Measurements from ENCODE around the gene KCNMA1. TPM values are rescaled to one million over a fixed set of nuclear protein-coding genes. Genes with fewer than 3 reads are reported as not detected.

Gene KCNMA1
- total and polyA plus RNA-seq, 2 donors (not counting 1 experiment from before 2014, with no cell fraction given): 0.82 to 3.1 TPM

GRCh38 chr10:77006836-77007511 is 630.6 kb downstream of the KCNMA1 start:
- intact Hi-C loops (cut with micrococcal nuclease): no loop called here
- Histone ChIP-seq H3K9ac (ENCODE audit: low read length) (no peak overlapping the region), H3K27ac (ENCODE audit: low read length in 2 of 2) (no peak overlapping the region), H3K27me3 (replicated peaks in 1 of 4; ENCODE audit: control extremely low read depth in 1 of 4, control insufficient read depth in 3 of 4, insufficient read depth in 4 of 4, low read length in 3 of 4) (no peaks in the 10 kb centered on the region), H3K36me3 (replicated peaks in 1 of 2; ENCODE audit: control extremely low read depth in 1 of 2, control insufficient read depth in 1 of 2, extremely low read depth in 1 of 2, insufficient read depth in 2 of 2, low read length in 1 of 2) (no peaks in the 10 kb centered on the region), H3K9me3 (ENCODE audit: control extremely low read depth in 1 of 3, control insufficient read depth in 2 of 3, insufficient read depth in 1 of 3, low read length in 2 of 3) (no peaks in the 10 kb centered on the region), H3K79me2 (ENCODE audit: control insufficient read depth, insufficient read depth, low read length) (no peaks in the 10 kb centered on the region), H3K4me1 (ENCODE audit: control insufficient read depth in 2 of 2, insufficient read depth in 2 of 2, low read length in 2 of 2) (peaks cover 3 to 25% of the 10 kb centered on the region in 2 donors), H4K20me1 (ENCODE audit: control insufficient read depth, insufficient read depth, low read length, poor library complexity, severe bottlenecking) (no peaks in the 10 kb centered on the region), H2AFZ (ENCODE audit: insufficient read depth, low read depth, low read length, poor library complexity, severe bottlenecking) (no peak overlapping the region), H3K4me3 (ENCODE audit: control extremely low read depth in 1 of 5, extremely low read depth in 1 of 5, insufficient read depth in 1 of 5, low read depth in 2 of 5, low read length in 4 of 5) (no peak overlapping the region), H3K4me2 (replicated peaks; ENCODE audit: low read depth, low read length, poor library complexity, severe bottlenecking) (no peak overlapping the region)
- Mint-ChIP-seq H3K27ac (no peak overlapping the region), H3K4me3 (no peak overlapping the region), H3K4me1 (peaks cover 25% of the 10 kb centered on the region), H3K27me3 (no peaks in the 10 kb centered on the region), H3K9me3 (ENCODE audit: insufficient read depth) (peaks cover 2% of the 10 kb centered on the region)
- no CpG with 5 or more reads among the region's 2 CpGs for WGBS (ENCODE audit: insufficient coverage)
- ATAC-seq (ENCODE audit: low read depth) (no peak), DNase-seq (no peak)
- CTCF ChIA-PET: interaction anchor here (0.7 to 2.5 kb wide), 4 partner anchors 10 to 15 kb away, joined by 3 to 15 read pairs (median 4); no protein-coding TSS in a partner anchor
- POLR2A ChIA-PET: no interaction called here
- TF ChIP-seq EZH2 (IDR thresholded peaks at IDR 0.05; ENCODE audit: borderline replicate concordance, insufficient read depth, low read depth, low read length, poor library complexity, severe bottlenecking): no peak
- TF ChIP-seq, protein P1, sequence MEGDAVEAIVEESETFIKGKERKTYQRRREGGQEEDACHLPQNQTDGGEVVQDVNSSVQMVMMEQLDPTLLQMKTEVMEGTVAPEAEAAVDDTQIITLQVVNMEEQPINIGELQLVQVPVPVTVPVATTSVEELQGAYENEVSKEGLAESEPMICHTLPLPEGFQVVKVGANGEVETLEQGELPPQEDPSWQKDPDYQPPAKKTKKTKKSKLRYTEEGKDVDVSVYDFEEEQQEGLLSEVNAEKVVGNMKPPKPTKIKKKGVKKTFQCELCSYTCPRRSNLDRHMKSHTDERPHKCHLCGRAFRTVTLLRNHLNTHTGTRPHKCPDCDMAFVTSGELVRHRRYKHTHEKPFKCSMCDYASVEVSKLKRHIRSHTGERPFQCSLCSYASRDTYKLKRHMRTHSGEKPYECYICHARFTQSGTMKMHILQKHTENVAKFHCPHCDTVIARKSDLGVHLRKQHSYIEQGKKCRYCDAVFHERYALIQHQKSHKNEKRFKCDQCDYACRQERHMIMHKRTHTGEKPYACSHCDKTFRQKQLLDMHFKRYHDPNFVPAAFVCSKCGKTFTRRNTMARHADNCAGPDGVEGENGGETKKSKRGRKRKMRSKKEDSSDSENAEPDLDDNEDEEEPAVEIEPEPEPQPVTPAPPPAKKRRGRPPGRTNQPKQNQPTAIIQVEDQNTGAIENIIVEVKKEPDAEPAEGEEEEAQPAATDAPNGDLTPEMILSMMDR (IDR thresholded peaks at IDR 0.05): no peak

DNA sequence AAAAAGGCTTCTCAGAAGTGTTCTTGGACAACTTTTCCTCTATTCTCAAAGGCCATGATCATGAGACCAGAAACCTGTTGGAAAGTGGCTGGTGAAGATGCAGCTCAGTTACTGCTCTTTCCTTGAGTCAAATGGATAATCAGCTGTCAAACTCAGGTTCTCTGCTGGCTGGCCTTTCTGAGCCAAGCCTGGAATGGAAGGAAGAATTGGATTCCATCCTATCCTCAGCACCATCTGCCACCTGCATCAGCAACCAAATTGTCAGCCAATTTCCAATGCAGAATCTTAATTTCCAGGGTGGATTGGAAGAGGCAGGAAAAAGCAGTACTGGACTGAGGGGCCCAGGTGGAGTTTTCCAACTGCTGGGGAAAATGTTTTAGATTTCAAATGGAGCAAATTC is 631.7 kb downstream of the KCNMA1 start:
- CTCF ChIA-PET: interaction anchor here (1.5 to 2.5 kb wide), 4 partner anchors 8 to 14 kb away, joined by 4 to 15 read pairs (median 8); no protein-coding TSS in a partner anchor

More for the DNA sequence above, 631.7 kb downstream of the KCNMA1 start:
- no peak for TF ChIP-seq EZH2 (IDR thresholded peaks at IDR 0.05; ENCODE audit: borderline replicate concordance, insufficient read depth, low read depth, low read length, poor library complexity, severe bottlenecking)
- TF ChIP-seq, protein P1 (IDR thresholded peaks at IDR 0.05): no peak
- H3K9me3 Mint-ChIP-seq (ENCODE audit: insufficient read depth): peaks cover 2% of the 10 kb centered on the region
- Histone ChIP-seq H3K4me1 (ENCODE audit: control insufficient read depth in 2 of 2, insufficient read depth in 2 of 2, low read length in 2 of 2) (peaks cover 3 to 25% of the 10 kb centered on the region in 2 donors), H3K27me3 (replicated peaks in 1 of 4; ENCODE audit: control extremely low read depth in 1 of 4, control insufficient read depth in 3 of 4, insufficient read depth in 4 of 4, low read length in 3 of 4) (no peaks in the 10 kb centered on the region), H2AFZ (ENCODE audit: insufficient read depth, low read depth, low read length, poor library complexity, severe bottlenecking) (no peak overlapping the region), H3K9me3 (ENCODE audit: control extremely low read depth in 1 of 3, control insufficient read depth in 2 of 3, insufficient read depth in 1 of 3, low read length in 2 of 3) (no peaks in the 10 kb centered on the region), H4K20me1 (ENCODE audit: control insufficient read depth, insufficient read depth, low read length, poor library complexity, severe bottlenecking) (no peaks in the 10 kb centered on the region), H3K9ac (ENCODE audit: low read length) (no peak overlapping the region), H3K27ac (ENCODE audit: low read length in 2 of 2) (no peak overlapping the region), H3K4me2 (replicated peaks; ENCODE audit: low read depth, low read length, poor library complexity, severe bottlenecking) (no peak overlapping the region), H3K36me3 (replicated peaks in 1 of 2; ENCODE audit: control extremely low read depth in 1 of 2, control insufficient read depth in 1 of 2, extremely low read depth in 1 of 2, insufficient read depth in 2 of 2, low read length in 1 of 2) (no peaks in the 10 kb centered on the region), H3K4me3 (ENCODE audit: control extremely low read depth in 1 of 5, extremely low read depth in 1 of 5, insufficient read depth in 1 of 5, low read depth in 2 of 5, low read length in 4 of 5) (no peak overlapping the region), H3K79me2 (ENCODE audit: control insufficient read depth, insufficient read depth, low read length) (no peaks in the 10 kb centered on the region)
- no peaks in the 10 kb centered on the region for H3K27me3 Mint-ChIP-seq
- H3K4me1 Mint-ChIP-seq: peaks cover 24% of the 10 kb centered on the region
- DNase-seq: no peak
- POLR2A ChIA-PET: no interaction called here
- intact Hi-C loops (cut with micrococcal nuclease): no loop called here
- no peak overlapping the region for H3K27ac Mint-ChIP-seq
- no peak for ATAC-seq (ENCODE audit: low read depth)
- no peak overlapping the region for H3K4me3 Mint-ChIP-seq

Data from B cell (primary cell).